GM10266 (cell line): ENCODE results near the gene SNTB2.
"Not testable (repeated sequence)": the region's sequence is repeated elsewhere in the genome, so short reads cannot be mapped to it uniquely, and the experiment has no call there.

Experiments
- DNase-seq: peaks from one replicate; pipeline ENCODE4 v3.0.0; 2012; ENCODE audit errors: extremely low spot score
- TF ChIP-seq, protein P1 (sequence below): IDR thresholded peaks from 2 replicates; pipeline ENCODE4 v1.5.1; 2012; ENCODE audit warnings: mild to moderate bottlenecking, low read depth; ENCODE audit not compliant: control insufficient read depth, insufficient read depth; ENCODE audit errors: missing control alignments

The SNTB2 gene

DNA sequence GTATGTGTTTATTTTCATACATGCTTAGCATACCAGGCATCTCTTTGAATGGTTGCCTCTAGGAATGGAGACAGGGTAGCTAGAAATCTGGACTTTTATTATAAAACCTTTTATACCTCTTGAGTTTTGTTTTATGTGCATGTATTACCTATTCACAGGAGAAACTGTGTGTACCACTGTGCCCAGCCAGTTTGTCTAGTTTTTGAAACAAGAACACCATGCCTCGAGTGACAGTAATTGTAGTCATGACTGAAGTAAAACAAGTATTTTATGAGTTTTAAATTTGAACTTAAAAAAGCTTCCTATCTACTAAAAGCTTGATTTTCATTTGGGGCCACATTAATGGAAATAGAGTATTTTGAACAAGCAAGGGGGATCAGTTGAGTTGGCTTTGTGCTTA lies 57.4 kb downstream of the SNTB2 start:
- TF ChIP-seq, protein P1, sequence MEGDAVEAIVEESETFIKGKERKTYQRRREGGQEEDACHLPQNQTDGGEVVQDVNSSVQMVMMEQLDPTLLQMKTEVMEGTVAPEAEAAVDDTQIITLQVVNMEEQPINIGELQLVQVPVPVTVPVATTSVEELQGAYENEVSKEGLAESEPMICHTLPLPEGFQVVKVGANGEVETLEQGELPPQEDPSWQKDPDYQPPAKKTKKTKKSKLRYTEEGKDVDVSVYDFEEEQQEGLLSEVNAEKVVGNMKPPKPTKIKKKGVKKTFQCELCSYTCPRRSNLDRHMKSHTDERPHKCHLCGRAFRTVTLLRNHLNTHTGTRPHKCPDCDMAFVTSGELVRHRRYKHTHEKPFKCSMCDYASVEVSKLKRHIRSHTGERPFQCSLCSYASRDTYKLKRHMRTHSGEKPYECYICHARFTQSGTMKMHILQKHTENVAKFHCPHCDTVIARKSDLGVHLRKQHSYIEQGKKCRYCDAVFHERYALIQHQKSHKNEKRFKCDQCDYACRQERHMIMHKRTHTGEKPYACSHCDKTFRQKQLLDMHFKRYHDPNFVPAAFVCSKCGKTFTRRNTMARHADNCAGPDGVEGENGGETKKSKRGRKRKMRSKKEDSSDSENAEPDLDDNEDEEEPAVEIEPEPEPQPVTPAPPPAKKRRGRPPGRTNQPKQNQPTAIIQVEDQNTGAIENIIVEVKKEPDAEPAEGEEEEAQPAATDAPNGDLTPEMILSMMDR, result no peak
- no peak for DNase-seq

DNA sequence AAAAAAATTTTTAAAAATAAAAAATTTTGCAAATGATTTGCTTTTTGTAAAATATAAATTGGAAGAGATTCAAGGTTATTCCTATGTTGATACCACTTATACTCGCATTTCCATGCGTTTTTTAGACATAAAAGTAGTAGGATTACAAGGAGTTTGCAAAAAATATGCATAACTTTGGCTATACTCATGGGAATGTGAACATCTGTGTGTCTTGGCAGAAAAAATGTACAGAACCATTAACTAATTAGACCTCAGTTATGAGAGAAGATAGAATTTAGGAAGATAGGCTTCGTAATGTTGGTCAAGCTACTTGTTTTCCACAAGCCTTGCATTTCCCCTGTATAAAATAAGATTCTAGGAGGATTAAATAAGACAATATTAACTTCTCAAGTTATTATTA lies 63.1 kb downstream of the SNTB2 start:
- DNase-seq, result no peak
- TF ChIP-seq, protein P1, result no peak

DNA sequence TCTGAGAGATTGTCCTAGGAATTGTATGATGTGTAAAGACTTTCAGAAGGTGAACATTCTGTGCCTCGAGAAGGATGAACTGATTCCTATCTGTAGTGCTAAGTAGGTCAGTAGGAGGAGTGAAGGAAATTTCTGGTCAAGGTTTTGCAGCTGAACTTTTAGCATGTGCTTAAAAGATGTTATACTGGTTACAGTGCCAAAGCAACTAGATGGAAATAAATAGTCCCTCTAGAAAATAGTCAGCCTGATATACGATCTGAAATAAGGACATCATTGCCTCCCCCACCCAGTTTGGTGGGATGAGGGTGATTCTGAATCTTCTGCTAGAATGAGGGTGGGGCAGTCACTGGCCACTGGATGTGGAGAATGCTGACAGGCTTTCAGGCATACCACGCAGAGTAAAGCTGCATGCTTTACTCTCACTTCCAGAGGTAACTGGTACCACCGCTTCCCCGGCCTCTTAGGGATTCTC lies 66.9 kb downstream of the SNTB2 start:
- TF ChIP-seq, protein P1, result no peak
- no peak for DNase-seq

DNA sequence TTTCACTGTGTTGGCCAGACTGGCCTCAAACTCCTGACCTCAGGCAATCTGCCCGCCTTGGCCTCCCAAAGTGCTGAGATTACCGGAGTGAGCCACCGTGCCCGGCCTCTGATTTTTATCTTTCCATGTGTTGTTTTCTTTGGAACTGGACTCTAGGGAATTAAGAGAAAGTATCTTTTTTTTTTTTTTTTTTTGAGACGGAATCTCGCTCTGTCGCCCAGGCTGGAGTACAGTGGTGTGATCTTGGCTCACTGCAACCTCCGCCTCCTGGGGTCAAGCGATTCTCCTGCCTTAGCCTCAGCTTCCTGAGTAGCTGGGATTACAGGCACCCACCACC lies 72.4 kb downstream of the SNTB2 start:
- not testable (repeated sequence) for DNase-seq

DNA sequence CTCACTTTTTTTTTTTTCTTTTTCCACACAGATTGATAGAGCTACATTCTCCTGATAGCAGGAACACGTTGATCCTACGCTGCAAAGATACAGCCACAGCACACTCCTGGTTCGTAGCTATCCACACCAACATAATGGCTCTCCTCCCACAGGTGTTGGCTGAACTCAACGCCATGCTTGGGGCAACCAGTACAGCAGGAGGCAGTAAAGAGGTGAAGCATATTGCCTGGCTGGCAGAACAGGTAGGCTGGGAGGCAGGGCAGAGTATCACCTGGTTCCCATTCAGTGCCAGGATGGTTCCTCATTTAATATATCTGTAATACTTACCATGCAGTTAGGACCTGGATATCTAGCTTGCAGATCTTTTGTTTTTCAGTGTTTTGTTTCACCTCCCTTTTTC lies 73.1 kb downstream of the SNTB2 start:
- TF ChIP-seq, protein P1, result no peak

DNA sequence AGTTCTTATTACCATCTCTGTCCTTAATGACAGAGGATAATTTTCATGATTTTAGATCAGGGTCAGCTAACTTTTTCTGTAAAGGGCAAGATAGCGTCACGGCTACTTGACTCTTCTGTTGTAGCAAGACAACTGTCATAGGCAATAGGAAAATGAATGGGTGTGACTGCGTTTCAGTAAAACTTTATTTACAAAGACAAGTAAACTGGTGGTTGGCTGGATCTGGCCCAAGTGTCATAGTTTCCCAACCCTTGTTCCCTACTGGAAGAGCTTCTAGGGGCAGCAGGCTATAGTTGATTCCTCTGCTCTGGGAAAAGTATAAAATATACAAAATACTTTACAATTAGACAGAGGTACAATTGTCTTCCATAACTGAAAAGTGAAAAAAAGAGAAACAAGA lies 73.5 kb downstream of the SNTB2 start:
- no peak for DNase-seq
- TF ChIP-seq, protein P1, result no peak

More for the DNA sequence above, 73.1 kb downstream of the SNTB2 start:
- no peak for DNase-seq

DNA sequence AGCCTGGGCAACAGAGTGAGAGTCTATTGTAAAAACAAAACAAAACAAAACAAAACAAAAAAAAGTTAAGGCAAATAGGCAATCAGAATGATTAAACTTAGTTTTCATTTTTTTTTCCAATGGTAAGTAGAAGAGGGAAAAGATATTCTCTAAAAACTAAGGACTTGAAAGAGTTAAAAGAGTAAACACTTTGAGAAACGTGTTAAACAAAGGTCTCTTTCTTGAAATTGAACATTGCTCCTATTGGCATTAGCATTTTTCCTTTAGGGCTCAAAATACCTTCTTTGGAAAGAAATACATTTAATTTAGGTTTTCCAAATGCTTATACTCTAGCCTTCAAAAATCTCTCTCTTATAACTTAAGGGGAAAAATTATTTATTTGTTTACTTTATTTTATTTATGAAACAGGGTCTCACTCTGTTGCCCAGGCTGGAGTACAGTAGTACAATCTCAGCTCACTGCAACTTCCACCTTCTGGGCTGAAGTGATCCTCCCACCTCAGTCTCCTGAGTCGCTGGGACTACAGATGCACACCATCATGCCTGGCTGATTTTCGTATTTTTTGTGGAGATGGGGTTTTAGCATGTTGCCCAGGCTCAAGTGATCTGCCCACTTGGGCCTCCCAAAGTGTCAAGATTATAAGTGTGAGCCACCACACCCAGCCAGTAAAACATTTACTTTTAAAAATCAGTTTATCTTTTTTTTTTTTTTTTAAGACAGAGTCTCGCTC lies 79.5 kb downstream of the SNTB2 start:
- no peak for DNase-seq
- TF ChIP-seq, protein P1, result no peak

DNA sequence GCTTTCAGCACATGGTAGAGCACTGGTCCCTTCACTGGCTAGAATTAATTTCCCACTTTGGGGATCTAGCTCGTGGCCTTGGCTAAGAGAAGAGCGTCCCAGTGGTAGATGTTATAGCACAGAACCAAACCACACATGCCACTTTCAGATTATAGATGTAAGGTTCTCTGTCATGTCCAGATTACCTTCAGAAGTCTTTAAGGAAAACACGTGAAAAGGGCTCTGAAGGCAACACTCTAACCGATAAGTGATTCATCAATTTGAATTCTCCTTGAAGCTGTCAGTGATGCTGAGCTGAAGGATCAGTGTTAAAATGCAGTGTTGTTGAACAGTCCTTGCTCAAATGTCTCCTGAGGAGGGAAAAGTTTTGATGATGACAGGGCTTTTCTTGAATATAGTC lies 80.7 kb downstream of the SNTB2 start:
- TF ChIP-seq, protein P1, result no peak
- DNase-seq, result no peak
